H1 (cell line): Measurements from ENCODE around the gene HOXB3. TPM values are rescaled to one million over a fixed set of nuclear protein-coding genes. Genes with fewer than 3 reads are reported as not detected.

Experiments
- ATF2 ChIP-seq: IDR thresholded peaks from 2 replicates; pipeline ENCODE4 v1.6.1; 2012; ENCODE audit warnings: low read length, inconsistent platforms
- CEBPB ChIP-seq: IDR thresholded peaks from 2 replicates; pipeline ENCODE4 v1.6.1; 2012; ENCODE audit warnings: low read depth, low read length
- EP300 ChIP-seq, 2 experiments: IDR thresholded peaks; 1 replicate in 1 of 2; 2 replicates in 1 of 2; pipeline ENCODE4 v1.6.1; 2011 to 2012; ENCODE audit warnings: low read depth in 2 of 2, low read length in 2 of 2, mild to moderate bottlenecking in 2 of 2, borderline replicate concordance in 1 of 2, inconsistent platforms in 1 of 2, moderate library complexity in 1 of 2
- GTF2F1 ChIP-seq: IDR thresholded peaks from 2 replicates; pipeline ENCODE4 v1.6.1; 2012; ENCODE audit warnings: low read depth, low read length, improper control_type of control experiment, borderline replicate concordance
- JUND ChIP-seq: IDR thresholded peaks from 2 replicates; pipeline ENCODE4 v1.6.1; 2011; ENCODE audit warnings: mild to moderate bottlenecking, improper control_type of control experiment, low read length
- MAFK ChIP-seq: IDR thresholded peaks from 2 replicates; pipeline ENCODE4 v1.6.1; 2012; ENCODE audit warnings: low read depth, mild to moderate bottlenecking, improper control_type of control experiment, low read length
- PHF8 ChIP-seq: fragments of 200-600 bp; sonication (generic); conservative IDR thresholded peaks from 2 replicates; pipeline ENCODE4 v1.7.1; 2012; ENCODE audit warnings: low read depth, mild to moderate bottlenecking, inconsistent platforms, low read length, moderate library complexity
- POLR2A ChIP-seq, 2 experiments: IDR thresholded peaks; 1 replicate in 1 of 2; 2 replicates in 1 of 2; pipeline ENCODE4 v1.6.1; 2011; ENCODE audit warnings: low read depth in 2 of 2, low read length in 2 of 2, mild to moderate bottlenecking in 2 of 2; ENCODE audit errors: control extremely low read depth in 1 of 2
- RAD21 ChIP-seq, 2 experiments: IDR thresholded peaks in 1 of 2; conservative IDR thresholded peaks in 1 of 2; 2 replicates each; pipeline ENCODE4 v1.6.1; 2011; ENCODE audit warnings: low read depth in 2 of 2, low read length in 2 of 2, improper control_type of control experiment in 1 of 2, inconsistent platforms in 1 of 2, mild to moderate bottlenecking in 1 of 2, moderate library complexity in 1 of 2
- RBBP5 ChIP-seq: IDR thresholded peaks from 2 replicates; pipeline ENCODE4 v1.7.1; 2012; ENCODE audit warnings: low read depth, mild to moderate bottlenecking, inconsistent platforms, low read length, moderate library complexity, borderline replicate concordance
- RFX5 ChIP-seq: IDR thresholded peaks from 2 replicates; pipeline ENCODE4 v1.6.1; 2011; ENCODE audit warnings: low read depth, low read length, improper control_type of control experiment, borderline replicate concordance
- RNF2 ChIP-seq: fragments of 200-900, 300-1000 bp; sonication (generic); IDR thresholded peaks from 2 replicates; pipeline ENCODE4 v1.7.1; 2016; ENCODE audit warnings: borderline replicate concordance, low read depth, mild to moderate bottlenecking, antibody characterized with exemption, low read length; ENCODE audit not compliant: poor library complexity, severe bottlenecking; ENCODE audit errors: missing control alignments
- SIN3A ChIP-seq, 2 experiments: IDR thresholded peaks in 1 of 2; conservative IDR thresholded peaks in 1 of 2; 2 replicates each; pipeline ENCODE4 v1.6.1; 2011 to 2012; ENCODE audit warnings: low read length in 2 of 2, improper control_type of control experiment in 1 of 2, low read depth in 1 of 2, mild to moderate bottlenecking in 1 of 2
- SP1 ChIP-seq: IDR thresholded peaks from 2 replicates; pipeline ENCODE4 v1.6.1; 2011; ENCODE audit warnings: low read depth, low read length
- SP4 ChIP-seq: IDR thresholded peaks from 2 replicates; pipeline ENCODE4 v1.6.1; 2012; ENCODE audit warnings: low read length, inconsistent platforms
- SUZ12 ChIP-seq: fragments of 200-600 bp; sonication (generic); IDR thresholded peaks from 2 replicates; pipeline ENCODE4 v1.6.1; 2012; ENCODE audit warnings: mild to moderate bottlenecking, inconsistent platforms, low read length, moderate library complexity, mixed read lengths
- TAF7 ChIP-seq: optimal IDR thresholded peaks from 2 replicates; pipeline ENCODE3; 2011; ENCODE audit warnings: low read depth, mild to moderate bottlenecking, inconsistent platforms, low read length, moderate library complexity, borderline replicate concordance
- polyA plus RNA-seq, 7 experiments: library from polyadenylated mRNA; depleted of rRNA in 3 of 7; stranded (reverse) in 5 of 7; unstranded in 2 of 7; fragments of >200 nt in 5 of 7; fragments of 200-250 nt in 2 of 7; gene quantifications; 1 replicate in 5 of 7; 2 replicates in 1 of 7; 4 replicates in 1 of 7; pipeline versions ENCODE4 v1.2.1 to v1.2.3, GENCODE V29; 2011 to 2013; ENCODE audit warnings: missing spikeins in 2 of 7, mixed read lengths in 2 of 7
- total RNA-seq: library from RNA; stranded (reverse); fragmentation: NEBNext Ultra II Directional; extraction: Animal tissue kit (Norgen Biotek cat#: 25700); gene quantifications from 2 replicates; pipeline ENCODE4 v1.2.1, GENCODE V29; 2021
- TF ChIP-seq, protein P1 (sequence below), 3 experiments: IDR thresholded peaks; 1 replicate in 2 of 3; 2 replicates in 1 of 3; pipeline versions ENCODE4 v1.5.1 to v1.6.1; 2011; ENCODE audit warnings: low read length in 3 of 3, mild to moderate bottlenecking in 3 of 3, inconsistent platforms in 2 of 3, low read depth in 1 of 3, moderate library complexity in 1 of 3; ENCODE audit not compliant: insufficient read depth in 1 of 3; ENCODE audit errors: control extremely low read depth in 1 of 3
- TF ChIP-seq, protein P2 (sequence below): IDR thresholded peaks from 2 replicates; pipeline ENCODE4 v1.6.1; 2012; ENCODE audit warnings: inconsistent platforms

Gene HOXB3
- total and polyA plus RNA-seq, 2 of the 8 experiments (the other 6 are each of a cell fraction or from before 2014, with no cell fraction given), result not detected

DNA sequence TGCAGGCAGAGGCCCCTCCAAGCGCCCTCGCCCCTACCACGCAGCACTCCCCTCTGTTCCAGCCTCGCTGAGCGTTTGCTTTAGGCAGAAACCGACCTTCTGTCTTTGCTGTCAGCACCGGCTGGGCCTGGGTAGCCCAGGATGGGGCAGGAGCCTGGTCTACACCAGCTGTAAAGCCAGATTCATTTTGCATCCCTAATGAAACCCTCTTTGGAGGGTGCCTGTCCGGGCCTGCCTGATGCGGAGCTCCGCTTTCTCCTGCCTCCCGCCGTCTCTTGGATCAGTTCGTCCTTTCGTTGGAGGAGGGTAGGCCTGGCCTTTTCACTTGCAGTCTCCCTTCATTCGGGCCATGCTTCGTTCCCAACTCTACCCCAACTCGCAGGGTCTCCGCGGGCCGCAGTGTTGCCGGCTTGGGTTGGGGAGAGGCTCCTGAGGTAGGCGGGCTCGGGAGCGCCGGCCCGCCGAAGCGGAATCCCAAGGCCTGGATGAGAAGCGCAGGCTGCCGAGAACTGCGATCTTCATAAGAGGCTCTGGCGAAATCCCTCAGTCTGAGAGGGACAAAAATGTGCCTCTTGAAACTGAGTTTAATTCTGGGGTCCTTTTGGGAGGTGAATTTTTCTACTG lies 29.9 kb upstream of the HOXB3 start (continued):
- TF ChIP-seq RNF2 (peak; percentile 100), TAF7 (no peak), ATF2 (no peak), EP300 (IDR thresholded peaks at IDR 0.05; ENCODE audit: borderline replicate concordance in 1 of 2, low read depth in 2 of 2, low read length in 2 of 2) (no peak), SP1 (no peak), SIN3A (conservative IDR thresholded peaks at IDR 0.05 in 1 of 2, IDR thresholded peaks at IDR 0.05 in 1 of 2; ENCODE audit: low read depth in 1 of 2, low read length in 2 of 2) (no peak), MAFK (no peak), SP4 (no peak), GTF2F1 (no peak), CEBPB (no peak), SUZ12 (peak; percentile 100), JUND (no peak), POLR2A (IDR thresholded peaks at IDR 0.05; ENCODE audit: control extremely low read depth in 1 of 2, low read depth in 2 of 2, low read length in 2 of 2) (no peak), RFX5 (no peak), RBBP5 (no peak), RAD21 (IDR thresholded peaks at IDR 0.05 in 1 of 2, conservative IDR thresholded peaks at IDR 0.05 in 1 of 2; ENCODE audit: low read depth in 2 of 2, low read length in 2 of 2) (no peak), PHF8 (no peak)
- TF ChIP-seq, protein P1, sequence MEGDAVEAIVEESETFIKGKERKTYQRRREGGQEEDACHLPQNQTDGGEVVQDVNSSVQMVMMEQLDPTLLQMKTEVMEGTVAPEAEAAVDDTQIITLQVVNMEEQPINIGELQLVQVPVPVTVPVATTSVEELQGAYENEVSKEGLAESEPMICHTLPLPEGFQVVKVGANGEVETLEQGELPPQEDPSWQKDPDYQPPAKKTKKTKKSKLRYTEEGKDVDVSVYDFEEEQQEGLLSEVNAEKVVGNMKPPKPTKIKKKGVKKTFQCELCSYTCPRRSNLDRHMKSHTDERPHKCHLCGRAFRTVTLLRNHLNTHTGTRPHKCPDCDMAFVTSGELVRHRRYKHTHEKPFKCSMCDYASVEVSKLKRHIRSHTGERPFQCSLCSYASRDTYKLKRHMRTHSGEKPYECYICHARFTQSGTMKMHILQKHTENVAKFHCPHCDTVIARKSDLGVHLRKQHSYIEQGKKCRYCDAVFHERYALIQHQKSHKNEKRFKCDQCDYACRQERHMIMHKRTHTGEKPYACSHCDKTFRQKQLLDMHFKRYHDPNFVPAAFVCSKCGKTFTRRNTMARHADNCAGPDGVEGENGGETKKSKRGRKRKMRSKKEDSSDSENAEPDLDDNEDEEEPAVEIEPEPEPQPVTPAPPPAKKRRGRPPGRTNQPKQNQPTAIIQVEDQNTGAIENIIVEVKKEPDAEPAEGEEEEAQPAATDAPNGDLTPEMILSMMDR (IDR thresholded peaks at IDR 0.05; ENCODE audit: control extremely low read depth in 1 of 3, insufficient read depth in 1 of 3, low read depth in 1 of 3, low read length in 3 of 3), result no peak
- TF ChIP-seq, protein P2, sequence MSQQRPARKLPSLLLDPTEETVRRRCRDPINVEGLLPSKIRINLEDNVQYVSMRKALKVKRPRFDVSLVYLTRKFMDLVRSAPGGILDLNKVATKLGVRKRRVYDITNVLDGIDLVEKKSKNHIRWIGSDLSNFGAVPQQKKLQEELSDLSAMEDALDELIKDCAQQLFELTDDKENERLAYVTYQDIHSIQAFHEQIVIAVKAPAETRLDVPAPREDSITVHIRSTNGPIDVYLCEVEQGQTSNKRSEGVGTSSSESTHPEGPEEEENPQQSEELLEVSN, result no peak
